Activated CD8-positive, alpha-beta memory T cell treated with anti-CD3 and anti-CD28 coated beads, Interleukin-2, amount 50 U/mL, for 1 hour (primary cell): ENCODE measurements around the gene TIMM8B.
"Not testable (repeated sequence)": the region's sequence is repeated elsewhere in the genome, so short reads cannot be mapped to it uniquely, and the experiment has no call there.

ENCODE experiments used
- DNase-seq: peaks from one replicate; pipeline ENCODE4 v3.0.0-alpha.2; 2020; ENCODE audit errors: extremely low read depth

TIMM8B gene

DNA sequence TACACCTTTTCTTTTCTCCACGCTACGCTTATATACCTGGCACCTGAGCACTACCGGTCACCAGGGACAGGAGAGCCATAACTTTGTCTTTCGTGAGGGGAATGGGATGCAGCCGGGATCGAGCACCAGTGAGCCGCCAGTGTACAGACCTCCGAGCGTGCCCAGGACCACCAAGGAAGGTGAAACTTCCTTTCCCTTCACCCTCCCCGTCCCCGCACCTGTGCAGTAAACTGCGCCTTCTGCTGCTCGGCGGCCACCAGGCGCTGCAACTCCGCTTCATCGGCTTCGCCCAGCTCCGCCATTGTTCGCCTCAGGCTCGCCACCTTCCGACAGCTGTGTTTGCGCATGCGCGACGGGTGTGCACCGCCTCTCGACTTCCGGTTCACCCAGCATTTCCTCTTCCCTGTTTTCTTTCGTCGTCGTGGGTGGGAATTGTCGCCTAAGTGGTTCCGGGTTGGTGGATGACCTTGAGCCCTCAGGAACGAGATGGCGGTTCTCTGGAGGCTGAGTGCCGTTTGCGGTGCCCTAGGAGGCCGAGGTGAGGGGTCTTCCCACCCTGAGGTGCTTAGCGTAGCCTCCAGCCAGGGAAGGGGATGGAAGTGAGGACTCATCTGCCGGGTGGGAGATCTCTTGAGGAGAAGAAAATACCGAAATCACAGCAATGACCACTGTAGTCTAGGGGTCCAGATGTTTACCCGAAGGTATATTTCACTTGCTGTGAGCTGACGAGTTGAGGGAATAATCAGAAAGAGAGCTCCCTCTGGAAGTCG lies at the start of gene TIMM8B, which contains the start of gene SDHD:
Gene TIMM8B (minus strand): TSS at position 335 of the 770 bp plus-strand sequence. CDS start 33 bp downstream, at position 302.
Gene SDHD (plus strand): TSS at position 452 of the 770 bp plus-strand sequence. CDS start 35 bp downstream, at position 487.
- DNase-seq = peak; percentile 95

DNA sequence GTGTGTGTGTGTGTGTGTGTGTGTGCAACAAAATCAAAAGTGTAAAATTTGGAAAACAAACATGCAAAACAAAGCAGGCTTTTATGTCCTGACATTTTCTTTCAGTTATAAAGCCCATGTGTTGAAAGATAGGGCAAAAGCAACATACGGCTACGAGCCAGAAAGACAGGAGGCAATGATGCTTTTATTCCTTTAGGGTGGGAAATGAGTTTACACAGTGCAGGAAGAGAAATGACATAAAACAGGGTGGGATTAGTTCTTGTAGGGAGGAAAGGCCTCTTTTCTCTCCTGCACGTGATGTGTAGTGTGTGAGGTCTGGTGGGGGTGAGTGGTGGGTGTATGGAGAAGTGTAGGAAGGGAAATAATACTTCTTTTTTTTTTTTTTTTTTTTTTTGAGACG lies 47.9 kb upstream of the TIMM8B start:
- DNase-seq = no peak

DNA sequence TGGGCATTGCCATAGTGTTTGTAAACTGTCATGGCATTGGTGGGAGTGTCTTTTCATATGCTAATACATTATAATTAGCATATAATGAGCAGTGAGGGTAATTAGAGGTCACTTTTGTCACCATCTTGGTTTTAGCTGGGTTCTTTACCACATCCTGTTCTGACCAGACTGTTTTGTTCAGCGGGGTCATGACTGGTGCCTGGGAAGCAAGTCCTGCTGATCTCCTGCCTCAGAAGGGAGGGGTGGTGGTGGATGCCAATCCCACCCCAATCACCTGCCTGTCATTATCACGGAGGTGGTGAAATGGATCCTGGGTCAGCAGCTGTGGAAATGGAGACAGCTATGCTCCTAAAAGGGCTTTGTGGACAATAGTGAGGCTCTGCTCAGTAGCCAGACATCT lies 46.2 kb upstream of the TIMM8B start:
- DNase-seq = no peak

- DNase-seq = no peak
Observed at GRCh38 chr11:112129656-112130055, 43.1 kb upstream of the TIMM8B start.

- DNase-seq = no peak
Observed at GRCh38 chr11:112128483-112129121, 42.0 kb upstream of the TIMM8B start.

DNA sequence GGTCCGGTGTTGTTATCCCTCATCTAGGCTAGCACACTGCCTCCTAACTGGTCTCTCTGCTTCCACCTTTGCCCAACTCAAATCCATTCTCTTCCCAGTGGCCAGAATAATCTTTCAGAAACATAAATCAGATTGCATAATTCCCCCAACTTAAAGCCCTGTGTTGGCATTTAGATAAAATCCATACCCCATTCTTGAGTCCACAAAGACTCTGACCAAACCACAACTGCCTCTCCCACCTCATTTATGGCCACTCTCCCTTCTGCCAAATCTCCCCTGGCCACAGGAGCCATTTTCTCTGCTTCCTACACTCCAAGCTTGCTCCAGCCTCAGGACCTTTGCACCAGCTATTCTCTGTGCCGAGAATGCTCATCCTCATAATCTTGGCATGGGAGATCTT lies 40.5 kb upstream of the TIMM8B start:
- no peak for DNase-seq

- no peak for DNase-seq
Observed at GRCh38 chr11:112123129-112123528, 36.6 kb upstream of the TIMM8B start.

- DNase-seq = no peak
Observed at GRCh38 chr11:112121981-112122615, 35.5 kb upstream of the TIMM8B start.

DNA sequence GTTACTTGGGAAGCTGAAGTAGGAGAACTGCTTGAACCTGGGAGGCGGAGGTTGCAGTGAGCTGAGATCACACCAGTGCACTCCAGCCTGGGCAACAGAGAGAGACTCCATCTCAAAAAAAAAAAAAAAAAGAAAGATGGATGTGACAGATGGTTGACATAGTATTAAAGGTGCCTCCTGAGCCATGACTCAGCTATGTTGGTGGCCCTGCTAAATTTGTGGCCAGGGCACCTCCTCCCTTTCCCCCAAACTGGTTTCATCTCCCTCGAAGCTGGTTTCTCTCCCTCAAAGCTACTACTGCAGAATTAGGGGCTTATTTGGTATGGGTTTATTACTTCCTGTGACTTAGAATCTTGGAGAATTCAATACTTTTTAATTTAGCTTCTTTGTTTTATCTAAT lies 31.6 kb upstream of the TIMM8B start:
- DNase-seq = no peak

GRCh38 chr11:112115386-112115785 lies 28.8 kb upstream of the TIMM8B start:
- DNase-seq = no peak

DNA sequence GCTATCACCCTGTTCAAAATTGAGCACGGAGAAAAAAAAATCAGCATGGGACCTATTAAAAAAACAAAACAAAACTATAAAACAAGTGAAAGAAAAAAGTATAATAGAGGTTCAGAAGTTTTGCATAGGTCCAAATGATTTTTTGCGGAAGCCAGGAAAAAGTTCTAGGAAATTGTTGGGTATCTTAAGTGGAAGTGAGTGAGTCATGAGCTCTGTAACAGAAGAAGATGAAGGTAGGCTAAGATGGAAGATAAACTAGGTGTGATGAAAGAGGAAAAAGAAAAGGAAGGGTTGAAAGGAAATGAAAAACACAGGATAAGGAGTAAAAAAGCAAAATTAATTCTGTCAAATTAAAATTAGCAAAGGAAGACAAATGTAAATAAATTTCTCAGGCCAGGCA lies 27.9 kb upstream of the TIMM8B start:
- no peak for DNase-seq

GRCh38 chr11:112113539-112114457 lies 27.2 kb upstream of the TIMM8B start:
- no peak for DNase-seq

GRCh38 chr11:112106070-112106469 lies 19.5 kb upstream of the TIMM8B start:
- no peak for DNase-seq

DNA sequence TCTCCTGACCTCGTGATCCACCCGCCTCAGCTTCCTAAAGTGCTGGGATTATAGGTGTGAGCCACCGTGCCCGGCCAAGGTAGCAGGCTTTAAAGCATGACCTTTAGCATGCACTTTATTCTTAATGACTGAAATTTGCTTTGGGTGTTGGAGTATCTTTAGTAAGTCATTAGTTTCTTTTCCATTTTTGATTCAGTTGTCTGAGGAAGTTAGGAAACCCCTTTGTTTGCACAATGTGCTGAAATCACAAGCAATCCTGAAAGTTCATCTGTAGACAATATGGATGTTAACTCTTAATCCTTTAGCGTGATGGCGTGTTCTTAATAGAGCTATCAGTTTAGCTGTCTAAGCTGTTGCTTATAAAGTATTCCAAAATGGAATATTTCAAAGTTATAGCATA lies 16.9 kb upstream of the TIMM8B start:
- DNase-seq = no peak

GRCh38 chr11:112100462-112100861 lies 13.9 kb upstream of the TIMM8B start:
- no peak for DNase-seq

GRCh38 chr11:112097734-112098528 lies 11.4 kb upstream of the TIMM8B start:
- no peak for DNase-seq

GRCh38 chr11:112096194-112096593 lies 9.6 kb upstream of the TIMM8B start:
- no peak for DNase-seq

DNA sequence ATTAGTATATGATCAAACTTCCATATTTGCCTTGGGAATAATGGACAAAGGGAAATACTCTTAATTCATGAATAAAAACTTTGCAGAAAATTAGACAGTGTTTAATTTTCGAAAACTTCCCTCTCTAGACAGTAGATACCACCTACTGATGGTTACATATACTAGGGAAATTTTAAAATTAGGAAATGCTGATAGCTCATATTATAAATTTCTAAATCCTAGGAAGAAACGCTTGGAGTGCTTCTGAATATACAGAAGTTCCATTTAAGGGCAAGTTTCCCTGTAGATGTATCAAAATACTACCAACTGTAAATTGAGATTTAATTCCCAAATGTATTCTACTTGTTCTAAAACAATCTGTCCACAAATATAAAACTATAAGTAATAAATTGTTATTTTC lies 8.7 kb upstream of the TIMM8B start:
- not testable (repeated sequence) for DNase-seq

DNA sequence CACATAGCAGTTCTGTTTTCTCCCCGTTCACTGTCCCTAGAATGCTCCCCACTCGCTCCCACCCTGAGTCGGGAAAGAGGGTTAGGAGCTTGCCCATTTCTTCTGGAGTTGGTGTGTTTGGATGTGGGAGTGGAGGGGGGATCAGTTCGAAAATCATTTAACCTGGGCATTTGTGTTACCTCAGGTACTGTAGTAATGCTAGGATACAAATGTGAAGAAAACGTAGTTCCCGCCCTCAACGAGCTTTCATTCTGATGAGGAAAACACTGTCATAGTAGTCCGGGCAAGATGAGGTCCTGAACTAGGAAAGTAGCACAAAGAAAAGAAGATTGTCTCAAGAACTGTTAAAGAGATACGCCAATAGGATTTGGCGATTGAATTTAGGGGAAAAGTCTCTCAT lies 656 bp upstream of the TIMM8B start:
- DNase-seq = no peak

DNA sequence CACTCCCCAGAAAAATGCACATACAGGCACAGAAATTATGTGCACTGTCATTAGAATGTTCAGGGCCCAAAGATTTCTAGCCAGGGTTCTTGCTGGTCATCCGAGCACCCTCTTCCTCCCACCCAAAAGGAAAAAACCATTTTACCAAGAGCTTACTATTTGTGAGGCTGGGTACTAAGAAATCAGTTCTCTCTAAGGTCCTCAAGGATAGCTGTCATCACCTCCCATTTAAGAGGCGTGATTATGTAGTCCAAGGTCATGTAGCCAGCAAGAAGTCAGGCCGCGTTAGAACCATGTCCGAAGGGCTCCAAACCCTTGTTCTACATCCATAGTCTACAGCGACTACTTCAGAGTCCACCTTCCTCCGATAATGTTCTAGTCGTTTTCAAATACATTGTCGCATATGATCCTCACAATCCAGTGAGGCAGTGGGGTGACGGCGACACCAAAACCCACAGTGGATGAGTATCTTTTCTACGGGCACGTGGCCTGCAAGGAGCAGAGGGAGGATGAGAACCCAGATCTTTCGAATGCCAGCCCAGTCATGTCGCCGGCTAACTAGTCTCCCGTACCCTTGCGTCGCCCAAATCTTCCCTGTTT lies 634 bp downstream of the TIMM8B start:
- no peak for DNase-seq

- no peak for DNase-seq
Observed at GRCh38 chr11:112082729-112083128, 3.8 kb downstream of the TIMM8B start.
